NCI-H187 (cell line): ENCODE measurements around the gene GSE1.
"Not testable (repeated sequence)": the region's sequence is repeated elsewhere in the genome, so short reads cannot be mapped to it uniquely, and the experiment has no call there.

Source experiments
- DNase-seq, 2 experiments: peaks; one replicate each; lab custom pipeline; 2025; lab: John Stamatoyannopoulos, UW

GSE1 gene

DNA sequence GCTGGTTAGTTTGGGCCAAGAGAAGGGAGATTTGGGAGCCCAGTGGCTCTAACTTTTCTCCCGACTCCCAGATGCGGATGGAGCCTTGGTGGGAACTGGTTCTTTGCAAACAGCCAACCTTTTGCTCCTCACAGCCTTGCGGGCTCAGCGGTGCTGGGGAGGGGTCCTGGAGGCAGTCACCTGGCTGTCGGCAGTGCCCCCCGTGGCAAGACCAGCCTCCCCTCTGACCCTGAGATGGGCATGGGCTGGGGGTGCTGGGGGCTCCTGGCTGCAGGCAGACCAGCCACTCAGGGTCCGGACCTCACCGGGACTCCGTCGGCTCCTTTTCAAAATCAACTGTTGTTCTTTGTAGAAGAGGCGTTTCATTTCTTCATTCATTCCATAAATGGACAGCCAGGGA, 21.7 kb upstream of the GSE1 start:
- DNase-seq = no peak

DNA sequence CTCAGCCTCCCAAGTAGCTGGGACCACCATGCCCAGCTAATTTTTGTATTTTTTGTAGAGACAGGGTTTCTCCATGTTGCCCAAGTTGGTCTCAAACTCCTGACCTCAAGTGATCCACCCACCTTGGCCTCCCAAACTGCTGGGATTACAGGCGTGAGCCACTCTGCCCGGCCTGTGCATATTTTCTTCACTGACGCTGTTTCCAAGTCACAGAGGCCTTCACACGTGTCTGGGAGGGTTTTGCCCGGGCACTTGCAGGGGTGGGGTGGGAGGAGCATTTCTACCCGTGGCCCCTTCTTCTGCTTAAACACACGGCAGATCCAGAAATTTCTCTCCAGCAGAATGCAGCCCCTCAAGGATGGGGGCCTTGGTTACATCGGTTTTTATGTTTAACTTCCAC, 20.8 kb upstream of the GSE1 start:
- DNase-seq = not testable (repeated sequence)

DNA sequence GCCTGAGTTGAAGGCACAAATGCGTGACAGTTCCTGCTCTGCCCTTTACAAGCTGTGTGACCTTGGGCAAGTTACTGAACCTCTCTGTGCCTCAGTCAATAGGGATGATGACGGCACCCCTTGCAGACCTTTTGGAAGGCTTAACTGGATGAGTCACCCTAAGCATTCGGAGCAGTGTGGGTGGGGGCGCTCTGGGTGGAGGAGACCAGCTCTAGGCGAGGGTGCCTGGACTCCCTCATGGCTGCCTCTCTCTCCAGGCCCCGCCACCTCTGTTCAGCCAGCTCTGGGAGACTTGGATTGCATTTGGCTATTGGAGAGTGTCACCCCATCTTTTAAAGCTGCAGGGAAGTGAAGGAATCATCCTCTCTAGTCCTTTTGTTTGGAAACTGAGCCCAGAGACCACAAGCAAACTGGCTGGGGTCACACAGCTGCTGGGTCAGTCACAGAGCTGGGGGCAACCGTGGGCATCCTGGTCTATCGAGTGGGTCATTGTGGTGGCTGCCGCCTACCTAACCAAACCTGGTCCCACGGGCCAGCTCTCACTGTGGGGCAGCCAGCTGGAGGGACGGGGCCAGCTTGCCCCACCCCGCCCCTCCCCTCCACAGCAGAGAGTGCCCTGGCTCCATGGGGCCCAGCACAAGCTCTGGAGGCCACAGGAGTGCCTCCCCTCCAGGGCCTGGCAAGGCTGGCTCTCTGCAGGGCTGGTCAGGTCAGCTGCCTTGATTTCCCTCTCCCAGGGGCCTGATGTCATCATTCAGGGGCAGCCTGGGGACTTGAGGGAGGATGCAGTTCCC, 20.2 kb upstream of the GSE1 start:
- no peak for DNase-seq

DNA sequence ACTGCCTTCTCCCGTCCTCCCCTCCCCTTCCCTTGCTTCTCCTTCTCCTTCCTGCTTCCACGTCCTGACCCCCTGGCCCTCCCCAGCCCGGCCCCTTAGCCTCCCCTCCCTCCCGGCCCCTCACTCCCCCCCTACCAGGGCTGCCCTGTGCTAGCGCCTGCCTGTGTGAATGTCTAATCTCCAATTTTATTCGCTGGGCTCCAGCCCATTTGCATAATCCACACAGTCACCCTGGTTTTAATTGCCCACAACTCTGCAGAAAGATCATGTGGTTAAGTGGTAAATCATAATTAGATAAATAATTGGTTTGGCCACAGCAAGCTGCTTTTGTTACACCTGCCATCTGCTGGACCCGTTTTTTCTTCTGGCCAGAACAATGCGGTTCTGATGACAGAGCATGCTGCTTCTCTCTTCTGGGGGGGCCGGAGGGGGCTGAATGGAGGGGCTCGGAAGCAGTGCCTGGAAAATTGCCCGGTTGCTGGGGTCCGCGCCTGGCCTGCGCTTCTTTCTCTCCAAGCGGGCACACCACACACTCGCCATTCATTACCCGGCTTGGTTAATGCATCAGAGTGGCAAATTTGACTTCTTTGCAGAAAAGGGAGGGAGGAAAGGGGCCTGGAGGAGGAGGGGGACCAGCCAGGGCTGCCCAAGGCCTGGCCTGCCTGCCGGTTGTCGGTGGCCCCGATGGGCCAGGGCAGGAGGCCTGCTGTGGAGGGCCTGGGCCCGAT, 19.5 kb upstream of the GSE1 start:
- no peak for DNase-seq

DNA sequence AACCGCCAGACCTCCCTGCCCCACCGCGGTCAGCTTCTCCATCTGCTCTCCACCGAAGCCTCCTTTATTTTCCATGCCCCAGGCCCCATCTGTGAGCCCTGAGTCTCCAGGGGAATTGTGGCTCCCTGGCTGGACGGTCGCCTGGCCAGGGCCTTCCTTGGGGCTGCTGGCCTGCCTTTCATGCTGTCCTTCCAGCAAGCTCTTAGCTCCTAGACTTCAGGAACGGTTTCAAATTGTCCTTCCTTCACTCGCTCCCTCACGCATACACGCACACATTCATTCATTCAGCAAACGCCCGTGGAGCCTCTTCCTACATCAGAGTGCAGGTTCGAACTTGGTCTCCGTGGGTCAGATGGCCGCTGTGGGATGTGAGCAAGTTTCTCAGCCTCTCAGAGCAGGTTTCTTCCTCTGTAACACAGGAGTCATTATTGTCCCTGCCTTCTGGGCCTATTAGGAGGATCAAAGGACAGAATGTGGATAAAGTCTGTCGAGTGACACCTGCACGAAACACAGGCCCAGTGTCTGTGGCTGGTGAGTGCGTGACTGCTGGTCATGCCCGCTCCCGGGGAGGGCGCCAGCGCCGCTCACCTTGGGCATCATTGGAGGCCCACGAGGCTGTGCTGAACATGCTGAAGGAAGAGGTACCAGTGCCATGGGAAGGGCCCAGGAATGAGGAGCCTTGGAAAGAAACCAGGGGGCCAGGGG, 18.7 kb upstream of the GSE1 start:
- no peak for DNase-seq

DNA sequence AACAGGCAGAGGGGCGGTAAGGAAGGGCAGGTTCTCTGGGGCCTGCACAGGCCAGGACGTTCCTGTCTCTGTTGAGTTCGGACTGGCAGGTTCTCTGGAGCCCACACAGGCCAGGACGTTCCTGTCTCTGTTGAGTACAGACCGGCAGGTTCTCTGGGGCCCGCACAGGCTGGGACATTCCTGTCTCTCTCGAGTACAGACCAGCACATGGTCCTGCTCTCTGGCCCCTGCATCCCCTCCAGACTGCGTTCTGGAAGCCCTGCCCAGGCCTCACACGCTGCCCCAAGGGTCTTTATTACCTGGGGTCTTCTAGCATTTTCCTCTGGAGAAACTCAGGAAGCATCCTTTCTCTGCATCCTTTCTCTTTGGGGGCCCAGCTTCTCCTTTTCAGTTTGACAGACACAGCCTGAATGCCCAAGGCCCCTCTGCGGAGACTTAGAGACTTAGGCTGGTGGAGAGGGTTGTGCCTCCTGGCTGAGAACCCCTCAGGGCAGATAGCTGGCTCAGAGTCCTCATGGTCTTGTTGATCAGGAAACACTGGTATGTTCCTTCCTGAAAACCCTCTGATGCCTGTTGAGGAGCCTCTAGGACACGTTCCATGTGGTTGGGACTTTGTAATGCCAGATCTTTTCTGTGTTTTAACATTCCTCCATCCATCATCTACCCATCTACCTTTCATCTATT, 18.0 kb upstream of the GSE1 start:
- DNase-seq = no peak

DNA sequence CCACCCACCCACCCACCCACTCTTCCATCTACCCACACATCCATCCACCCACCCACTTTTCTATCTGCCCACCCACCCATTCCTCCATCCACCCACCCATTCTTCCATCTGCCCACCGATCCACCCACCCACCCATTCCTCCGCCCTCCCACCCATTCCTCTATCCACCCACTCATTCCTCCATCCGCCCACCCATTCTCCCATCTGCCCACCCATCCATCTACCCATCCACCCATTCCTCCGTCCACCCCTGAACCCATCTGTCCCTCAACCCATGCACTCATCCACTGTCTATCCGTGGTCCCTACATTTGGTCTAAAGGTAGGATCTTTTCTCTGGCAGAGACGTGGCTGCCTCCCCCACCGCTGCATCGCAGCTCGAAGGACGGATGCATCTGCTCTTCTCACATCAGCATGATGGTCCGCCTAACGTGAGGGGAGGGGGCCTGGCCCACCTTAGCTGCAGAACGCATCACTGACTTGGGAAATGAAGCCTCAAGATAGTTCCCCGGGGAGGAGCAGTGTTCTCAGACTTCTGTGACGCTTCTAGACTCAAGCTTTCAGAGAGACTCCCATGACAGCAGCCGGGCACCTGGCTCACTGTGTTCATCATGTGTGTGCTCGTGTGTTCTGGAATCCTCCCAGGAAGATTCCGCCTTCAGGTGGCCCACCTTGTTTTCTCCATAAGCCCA, 17.2 kb upstream of the GSE1 start:
- DNase-seq = no peak

DNA sequence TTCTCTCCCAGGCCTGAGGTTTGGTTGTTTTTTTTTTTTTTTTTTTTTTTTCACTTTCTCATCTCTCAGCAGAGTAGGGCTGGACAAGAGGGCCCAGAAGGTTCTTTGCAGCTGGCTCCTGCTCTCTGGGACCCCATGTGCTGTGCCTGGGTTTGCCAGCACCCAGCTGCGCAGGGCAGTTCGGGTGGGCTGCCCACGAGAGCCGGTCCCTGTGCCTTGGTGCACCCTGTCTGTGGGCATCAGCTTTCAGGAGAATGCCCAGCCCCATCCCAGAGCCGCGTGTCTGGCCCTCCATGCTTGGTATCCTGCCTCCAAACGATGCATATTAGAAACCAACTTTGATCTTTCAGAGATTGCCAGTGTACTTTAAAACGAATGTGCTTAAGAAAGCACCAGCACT, 15.0 kb upstream of the GSE1 start:
- no peak for DNase-seq

DNA sequence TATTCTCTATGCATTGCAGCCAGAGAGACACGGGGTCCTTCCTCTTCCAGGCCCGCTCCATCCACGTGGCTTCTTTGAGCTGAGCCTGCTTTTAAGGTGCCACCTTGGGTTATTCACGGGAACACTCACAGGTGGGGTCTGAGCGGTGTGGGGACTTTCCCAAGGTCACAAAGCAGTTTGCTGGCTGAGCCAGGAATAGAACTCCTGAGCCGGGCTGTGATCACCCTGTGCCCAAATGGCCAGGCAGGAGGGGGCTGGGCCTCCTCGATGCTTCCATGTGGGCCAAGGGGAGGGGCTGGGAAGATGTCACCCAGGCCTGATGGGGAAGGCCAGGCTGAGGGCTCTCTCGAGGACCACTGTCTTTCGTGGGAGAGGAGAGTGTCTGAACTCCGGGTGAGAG, 13.0 kb upstream of the GSE1 start:
- DNase-seq = no peak

DNA sequence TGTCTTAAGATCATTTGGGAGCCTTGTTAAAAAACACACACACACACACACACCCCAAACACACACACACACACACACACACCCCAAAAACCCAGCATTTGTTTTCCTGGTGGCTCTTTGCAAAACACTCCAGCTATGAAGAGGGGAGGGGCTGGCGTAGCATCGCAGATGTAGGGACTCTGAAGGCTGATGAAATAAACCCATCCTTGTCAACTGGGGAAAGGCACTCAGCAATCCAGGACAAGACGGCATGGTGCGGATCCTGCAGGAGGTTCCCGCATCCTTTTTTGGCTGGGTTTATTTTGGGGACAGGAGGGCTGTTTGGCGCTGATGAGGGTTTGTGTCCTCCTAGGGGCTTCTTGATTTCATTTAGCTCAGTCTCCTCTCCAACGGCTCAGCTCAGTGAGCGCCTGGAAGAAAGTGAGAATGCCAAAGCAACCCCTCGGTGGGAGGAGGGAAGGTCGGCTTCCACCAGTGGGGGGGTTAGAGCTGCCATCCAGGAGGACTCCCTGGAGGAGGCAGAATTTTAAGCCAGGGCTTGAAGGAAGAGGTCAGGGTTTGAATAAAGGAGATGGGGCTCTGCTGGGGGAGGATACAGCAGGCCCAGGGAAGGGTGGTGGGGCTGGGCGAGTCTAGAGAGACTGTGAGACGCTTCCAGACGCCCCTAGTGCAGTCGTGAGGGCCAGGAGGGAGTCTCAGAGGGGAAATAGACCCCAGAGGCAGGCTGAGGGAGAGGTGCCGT, 12.4 kb upstream of the GSE1 start:
- DNase-seq = no peak

DNA sequence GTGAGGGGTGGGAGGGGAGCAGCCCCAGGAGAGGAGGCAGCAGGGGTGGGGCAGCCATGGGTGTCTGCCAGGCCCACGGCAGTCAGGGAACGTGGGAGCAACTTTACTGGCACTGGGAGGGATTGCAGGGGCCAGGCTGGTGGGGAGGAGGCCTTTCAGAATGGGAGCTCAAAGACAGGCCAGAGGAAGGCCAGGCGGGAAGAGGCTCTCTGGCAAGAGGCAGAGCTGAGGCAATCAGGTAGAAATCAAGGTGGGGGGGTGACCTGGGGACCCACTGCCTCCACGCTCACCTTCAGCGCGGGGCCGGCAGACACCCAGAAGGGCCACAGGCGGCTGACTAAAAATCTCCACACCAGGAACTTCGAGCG, 11.9 kb upstream of the GSE1 start:
- DNase-seq = no peak

DNA sequence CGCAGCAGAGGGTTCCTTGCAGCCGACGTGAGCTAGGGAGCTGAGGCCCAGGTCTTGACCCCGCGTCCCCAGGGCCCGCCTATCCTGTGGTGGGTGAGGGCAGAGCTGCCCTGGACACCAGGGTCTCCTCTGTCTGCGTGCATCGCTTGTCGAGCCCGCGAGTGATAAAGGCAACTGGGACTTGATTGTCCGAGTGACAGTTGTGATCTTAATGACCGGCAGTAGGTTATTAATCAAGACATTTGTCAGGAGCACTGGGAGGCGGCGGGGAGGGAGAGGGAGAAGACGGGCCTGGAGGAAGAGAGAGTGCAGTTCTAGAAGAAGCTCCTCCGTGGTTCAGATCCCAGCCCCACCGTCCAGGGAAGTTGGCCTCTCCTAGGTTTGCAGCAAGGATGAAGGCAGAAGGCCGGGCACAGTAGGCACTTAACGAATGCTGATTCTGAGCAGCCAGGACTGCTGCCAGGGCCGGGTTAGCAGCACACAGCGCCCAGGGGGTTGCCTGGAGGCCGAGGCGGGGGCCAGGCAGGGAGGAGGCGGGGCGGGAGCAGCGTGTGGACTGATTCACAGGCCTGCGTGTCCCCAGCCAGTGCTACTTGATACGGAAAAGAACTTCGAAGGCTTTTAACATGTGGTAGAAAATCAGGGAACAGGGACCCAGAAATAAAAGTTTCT, 11.3 kb upstream of the GSE1 start:
- DNase-seq = no peak

DNA sequence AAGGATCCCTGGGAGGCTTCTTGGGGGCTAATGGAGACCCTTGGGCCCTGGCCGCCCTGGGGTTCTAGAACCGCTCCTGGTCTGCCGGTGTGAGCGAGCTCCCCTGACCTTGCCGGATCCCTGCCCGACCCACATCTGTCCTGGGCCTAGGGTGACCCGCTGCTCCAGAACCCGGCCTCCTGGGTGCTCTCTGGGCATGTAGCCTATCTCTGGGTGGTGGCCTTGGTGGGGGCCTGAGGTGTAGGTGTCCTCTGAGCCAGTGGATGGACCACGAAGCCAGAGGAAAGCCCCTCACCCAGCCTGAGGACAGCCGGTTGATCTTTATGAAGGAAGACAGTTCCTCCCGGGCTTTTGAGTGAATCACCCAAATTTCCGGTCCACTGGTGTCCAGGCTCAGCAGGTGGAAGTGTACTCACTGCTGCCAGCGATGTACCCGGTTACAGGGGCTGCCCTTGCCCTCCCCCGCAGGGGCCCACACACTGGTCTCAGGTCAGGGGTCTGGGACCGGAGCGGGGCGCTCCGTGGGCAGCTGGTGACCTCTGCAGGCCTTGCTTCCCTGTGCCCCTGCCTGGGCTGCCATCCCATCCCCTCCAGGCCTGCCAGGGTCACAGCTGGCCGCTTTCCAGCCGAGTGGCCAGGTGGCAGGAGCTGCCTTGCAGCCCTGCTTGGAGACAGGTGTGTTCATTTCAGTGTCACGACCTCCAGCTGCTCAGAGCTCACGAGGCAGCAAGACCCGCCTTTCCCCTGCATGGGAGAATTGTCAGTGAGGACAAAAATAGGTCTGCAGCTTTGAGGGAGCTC, 10.5 kb upstream of the GSE1 start:
- no peak for DNase-seq

DNA sequence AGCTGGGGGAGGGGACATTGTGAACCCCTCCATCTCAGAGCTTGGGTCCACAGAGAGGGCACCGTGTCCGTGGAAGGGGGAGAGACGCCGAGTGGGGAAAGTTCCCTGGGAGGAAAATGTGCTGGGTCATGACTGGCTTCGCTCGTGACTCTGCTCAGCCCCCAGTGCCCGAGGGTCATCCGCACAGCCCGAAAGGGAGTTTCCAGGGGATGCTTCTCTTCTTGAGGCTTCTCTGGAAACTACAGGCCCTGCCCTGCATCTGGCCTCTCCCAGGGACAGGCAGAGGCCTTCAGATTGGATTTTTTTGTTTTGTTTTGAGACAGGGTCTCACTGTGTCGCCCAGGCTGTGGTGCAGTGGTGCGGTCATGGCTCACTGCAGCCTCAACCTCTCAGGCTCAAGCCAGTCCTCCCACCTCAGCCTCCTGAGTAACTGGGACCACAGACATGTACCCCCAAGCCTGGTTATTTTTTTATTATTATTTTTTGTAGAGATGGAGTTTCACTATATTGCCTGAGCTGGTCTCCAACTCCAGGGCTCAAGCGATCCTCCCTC, 9.8 kb upstream of the GSE1 start:
- no peak for DNase-seq

DNA sequence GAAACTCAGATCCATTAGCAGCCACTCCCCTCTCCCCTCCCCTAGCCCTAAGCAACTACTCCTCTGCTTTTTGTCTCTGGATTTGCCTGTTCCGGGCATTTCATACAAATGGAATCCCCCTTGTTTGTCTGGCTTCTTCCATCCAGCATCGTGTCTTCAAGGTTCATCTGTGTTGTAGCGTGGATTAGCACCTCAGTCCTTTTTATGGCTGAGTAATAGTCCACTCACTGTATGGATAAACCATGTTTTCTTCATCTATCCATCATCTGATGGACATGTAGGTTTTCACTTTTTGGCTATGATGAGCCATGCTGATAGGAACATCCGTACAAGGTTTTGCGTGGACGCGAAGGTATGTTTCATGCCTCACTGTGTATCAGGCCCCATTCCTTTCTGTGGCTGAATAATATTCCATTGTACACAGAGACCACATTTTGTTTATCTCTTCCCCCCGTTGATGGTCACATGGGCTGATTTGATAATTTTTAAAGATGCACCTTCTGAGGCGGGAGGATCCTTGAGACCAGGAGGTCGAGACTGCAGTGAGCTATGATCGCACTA, 8.9 kb upstream of the GSE1 start:
- no peak for DNase-seq

DNA sequence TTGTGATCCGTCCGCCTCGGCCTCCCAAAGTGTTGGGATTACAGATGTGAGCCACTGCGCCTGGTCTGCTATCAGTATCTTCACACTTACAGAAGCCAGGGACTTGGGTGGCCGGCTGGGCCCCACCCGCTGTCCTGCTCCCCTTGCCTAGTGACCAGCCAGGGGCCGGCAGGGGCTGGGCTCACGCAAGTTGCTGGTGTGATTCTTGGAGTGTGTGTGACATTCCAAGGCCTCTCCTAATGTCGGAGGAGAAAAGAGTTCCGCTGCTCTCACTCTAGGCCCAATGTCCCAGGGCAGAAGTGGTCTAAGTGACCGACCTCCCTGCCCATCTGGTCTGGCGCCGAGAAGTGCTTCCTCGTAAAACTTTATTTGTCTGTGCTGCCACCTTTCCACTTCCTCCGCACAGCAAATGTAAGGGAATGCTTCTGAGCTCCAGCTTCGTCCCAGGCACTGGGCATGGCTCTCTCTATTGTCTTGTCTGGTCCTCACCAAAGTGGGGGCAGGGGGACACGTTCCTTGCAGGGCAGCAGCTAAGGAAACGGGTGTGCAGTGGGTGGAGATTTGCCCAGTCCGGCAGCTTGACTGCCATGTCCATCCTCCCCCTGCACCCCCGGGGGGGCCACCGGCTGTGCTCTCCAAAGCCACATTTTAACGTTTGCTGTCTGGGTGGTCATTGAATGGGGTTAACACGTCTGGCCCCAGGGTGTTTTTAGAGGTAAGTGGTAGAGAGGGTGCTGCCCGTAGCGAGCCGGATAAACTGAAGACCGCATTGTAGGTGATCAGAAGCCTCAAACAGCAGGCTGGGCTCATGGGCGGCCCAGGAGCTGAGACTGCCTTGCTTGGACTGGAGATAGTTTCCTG, 7.8 kb upstream of the GSE1 start:
- no peak for DNase-seq

DNA sequence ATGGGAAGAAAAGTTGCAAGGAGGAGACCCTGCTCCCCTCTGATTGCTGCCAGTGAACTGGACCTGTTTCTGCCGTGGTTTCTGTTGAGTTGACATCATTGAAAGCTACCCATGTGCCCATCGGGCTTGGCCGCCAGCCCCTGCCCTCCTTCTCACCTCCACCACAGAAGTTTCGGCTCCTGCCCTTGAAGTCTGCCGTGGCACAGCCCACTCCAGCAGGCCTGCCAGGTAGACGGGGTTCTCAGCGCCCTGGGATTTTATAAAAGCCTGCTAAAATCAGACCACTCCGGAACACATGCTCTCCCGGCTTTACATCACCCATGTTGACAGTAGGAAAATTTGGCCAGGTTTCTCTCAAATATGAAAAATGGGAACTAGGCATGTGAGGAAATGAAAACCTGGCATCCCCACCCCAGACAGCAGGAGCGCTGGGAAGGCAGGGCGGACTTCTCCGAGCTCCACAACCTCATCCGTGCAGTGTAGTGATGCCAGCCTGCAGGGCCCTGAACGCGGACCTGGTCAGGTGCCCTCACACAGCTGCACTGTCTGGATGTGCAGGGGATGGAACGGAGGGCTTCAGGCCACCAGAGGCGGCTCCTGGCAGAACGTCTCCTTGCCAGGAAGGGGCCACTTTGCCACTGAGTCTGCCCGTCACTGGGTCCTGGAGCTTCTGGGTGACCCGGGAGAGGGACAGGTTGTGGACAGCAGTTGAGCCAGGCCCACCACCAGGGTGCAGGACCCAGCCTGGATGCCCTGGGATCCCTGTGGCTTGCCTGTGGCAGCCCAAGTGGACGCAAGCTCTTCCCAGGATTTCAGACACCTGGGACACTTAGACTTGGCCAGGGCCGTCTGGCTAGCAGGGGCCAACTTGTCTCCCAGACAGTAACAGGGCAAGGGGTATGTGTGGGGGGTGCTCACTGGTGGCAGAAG, 6.9 kb upstream of the GSE1 start:
- no peak for DNase-seq
